Dermis microvascular lymphatic vessel endothelial cell (primary cell): ENCODE results near the gene TGFBR1. TPM values are rescaled to one million over a fixed set of nuclear protein-coding genes. Genes with fewer than 3 reads are reported as not detected.

Experiments used
- DNase-seq, 2 donors: peaks; one replicate each; pipeline versions ENCODE4 v3.0.0 to v3.0.0-alpha.2; 2010; ENCODE audit warnings: low read depth in 2 of 2
- total RNA-seq: library from RNA; depleted of rRNA; stranded (reverse); fragments of >200 nt; gene quantifications from 2 replicates; pipeline ENCODE4 v1.2.1, GENCODE V29; 2014

The TGFBR1 gene
- total RNA-seq, 1 donor from 2014 or later = 11.3 TPM

DNA sequence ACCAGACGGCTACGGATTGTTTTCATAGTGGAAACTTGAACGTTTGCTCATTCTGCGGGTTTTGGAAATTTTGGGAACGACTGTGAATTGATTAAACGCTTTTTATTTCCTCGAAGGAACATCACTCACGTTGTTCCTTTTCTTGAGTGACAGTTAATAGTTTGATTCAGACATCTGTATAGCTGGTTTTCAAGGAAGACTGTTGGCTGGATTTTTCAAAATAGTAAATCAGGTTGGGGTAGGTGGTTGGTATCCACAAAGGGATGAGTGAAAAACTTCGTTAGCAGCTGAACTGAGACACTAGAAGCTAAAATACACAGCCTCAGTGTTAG lies 1.1 kb downstream of the TGFBR1 start:
- no peak for DNase-seq

DNA sequence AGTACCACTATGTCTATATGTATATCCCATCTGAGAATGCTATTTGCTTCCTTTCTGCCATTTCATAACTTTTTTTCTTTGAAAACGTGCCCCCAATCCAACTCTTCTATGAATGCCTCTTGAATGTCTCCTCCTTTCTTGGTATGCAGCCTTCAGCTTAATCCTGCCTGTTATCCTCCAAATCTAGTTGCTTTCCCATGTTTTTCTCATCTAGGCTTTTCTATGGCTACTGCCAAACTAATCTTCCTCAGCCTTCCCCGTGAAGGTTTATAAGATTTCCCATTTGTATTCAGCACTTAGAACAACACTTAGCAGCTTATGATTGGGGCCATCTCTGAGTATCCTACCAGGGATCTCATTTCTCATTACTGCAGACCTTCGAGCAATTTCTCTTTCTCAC lies 2.5 kb downstream of the TGFBR1 start:
- no peak for DNase-seq

DNA sequence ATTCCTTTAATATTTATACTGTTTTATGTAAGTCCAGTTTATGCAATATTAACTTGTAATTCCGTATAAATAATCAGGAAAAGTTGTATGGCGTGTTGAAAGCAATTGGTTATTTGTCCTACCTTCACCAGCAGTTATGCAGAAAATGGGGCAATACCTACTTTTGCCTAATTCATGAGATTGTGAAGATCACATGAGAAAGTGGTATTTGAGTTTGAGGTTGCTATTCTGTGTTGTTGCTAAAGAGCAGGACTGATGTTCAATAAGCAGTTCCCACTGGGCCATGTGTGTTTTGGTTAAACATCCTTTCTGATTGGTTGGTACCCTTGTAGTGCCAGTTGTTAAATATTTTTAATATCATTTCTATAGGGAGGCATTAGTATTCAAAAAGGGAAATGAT lies 3.2 kb downstream of the TGFBR1 start:
- no peak for DNase-seq

DNA sequence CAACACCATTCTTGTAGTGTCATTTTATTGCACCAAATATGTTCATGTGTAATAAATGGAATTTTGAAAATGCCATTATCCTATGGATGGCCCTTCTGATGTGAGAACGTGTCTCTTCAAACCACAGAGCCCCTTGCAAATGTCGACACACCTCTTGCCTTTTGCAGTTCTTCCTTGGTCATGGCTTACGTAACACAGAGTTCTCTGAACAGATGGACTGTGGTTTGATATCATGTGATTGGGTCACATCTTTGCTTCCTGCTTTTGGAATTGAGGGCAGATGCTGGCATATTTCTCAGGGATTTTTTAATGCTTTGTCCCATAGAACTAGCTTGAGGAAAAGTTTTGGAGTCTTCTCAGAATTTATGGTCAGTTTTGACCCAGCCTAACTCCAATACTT lies 4.6 kb downstream of the TGFBR1 start:
- no peak for DNase-seq

DNA sequence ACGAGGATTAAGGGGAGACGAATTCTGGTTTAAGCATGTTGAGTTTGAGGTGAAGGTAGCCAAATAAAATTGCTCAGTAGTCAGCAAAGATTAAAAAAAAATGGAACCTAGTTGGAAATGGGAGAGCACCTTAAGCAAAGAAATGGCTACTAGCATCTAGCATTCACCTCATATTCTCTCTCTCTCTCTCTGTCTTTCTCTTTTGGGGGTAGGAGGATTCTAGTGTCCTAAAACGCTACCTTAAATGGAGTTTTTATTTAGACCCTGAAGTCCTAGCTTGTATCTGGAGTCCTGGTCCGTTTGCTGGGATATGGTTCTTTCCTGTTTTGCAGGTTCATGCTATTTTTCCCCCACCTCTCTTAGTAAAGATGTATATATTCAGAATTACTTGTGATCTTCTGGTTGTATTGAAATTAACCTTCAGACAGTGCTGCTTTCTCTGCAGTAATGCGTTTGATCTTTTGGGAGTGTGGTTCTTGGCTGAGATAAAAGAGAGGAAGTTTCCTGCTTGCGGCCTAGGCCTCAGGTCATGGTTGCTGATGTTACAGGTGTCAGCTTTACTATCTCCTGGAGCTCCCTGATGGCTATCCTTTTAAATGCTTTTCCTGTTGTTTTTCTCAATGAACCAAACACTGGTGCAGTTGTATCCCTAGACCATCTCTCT lies 8.0 kb downstream of the TGFBR1 start:
- no peak for DNase-seq

DNA sequence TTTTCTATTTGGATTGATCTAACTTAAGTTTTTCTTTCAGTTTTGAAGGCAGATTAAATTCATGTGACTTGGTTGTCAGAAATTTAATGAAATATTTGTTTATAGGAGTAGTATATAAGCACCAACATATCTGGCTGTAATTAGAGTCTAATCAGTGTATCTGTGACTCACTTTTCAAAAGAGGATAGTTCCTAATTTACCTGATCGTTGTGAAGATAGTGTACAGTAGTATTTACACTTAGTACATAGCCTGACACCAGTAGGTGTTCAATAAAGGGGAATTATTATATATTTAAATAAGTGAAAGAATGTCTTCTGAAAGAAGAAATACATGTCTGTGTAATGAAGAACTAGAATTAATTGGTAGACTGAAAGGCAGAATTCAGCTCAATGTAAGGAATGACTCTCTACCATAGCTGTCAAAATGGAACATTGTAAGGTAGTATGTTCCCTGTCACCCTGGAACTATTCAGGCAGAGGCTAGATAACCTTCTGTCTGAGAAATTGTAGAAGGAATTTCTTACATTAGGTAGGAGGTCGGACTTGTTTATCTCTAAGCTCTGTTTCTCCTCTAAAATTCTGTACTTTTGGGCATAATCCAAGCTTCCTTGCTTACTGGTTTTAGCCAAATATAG lies 8.6 kb downstream of the TGFBR1 start:
- DNase-seq = no peak

DNA sequence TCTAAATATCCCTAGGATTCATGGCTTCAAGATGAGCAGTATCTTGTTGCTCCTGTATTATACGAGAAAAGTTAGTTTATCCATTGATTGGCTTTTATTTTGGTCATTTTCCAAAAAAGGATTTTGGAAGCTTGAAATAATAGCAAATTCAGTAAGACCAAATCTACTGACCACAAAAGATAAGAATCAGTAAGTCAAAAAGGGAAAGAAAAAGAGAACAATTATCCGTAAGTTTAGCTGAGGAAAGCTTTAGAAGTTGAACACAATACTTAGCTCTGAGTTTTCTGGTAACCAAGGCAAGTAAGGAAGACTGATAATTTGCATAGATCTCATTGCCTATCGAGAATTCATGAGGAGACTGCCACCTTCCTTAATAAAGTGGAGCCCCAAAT lies 9.1 kb downstream of the TGFBR1 start:
- DNase-seq = no peak

DNA sequence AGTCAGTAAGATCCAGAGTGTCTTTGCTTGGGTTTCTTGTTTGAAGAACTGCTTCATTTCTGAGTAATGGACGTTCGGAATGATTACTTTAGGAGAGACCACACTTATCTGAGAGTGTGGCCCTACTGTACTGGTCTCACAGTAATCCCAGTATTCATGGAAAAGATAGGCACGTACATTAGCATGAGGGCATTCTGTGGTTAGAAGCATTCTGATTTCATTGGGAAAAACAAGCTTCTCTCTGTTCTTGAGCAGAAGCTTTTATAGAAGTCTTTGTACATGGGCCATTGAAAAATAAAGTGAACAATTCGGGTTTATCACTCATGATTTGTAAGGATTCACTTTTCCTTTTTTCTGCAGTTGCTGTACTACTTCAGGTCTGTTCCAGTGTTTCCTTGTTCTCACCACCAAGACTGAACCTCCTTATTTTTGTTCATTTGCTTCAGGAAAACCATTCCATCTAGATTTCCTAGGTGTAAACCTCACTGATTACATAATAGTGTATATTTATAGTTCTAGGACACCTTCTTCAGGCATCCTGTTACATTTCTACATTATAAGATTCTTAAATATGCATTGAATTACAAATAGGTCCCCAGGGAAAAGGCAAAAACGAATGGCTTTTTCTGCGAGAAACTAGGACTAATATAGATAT lies 10.1 kb downstream of the TGFBR1 start:
- DNase-seq = no peak

DNA sequence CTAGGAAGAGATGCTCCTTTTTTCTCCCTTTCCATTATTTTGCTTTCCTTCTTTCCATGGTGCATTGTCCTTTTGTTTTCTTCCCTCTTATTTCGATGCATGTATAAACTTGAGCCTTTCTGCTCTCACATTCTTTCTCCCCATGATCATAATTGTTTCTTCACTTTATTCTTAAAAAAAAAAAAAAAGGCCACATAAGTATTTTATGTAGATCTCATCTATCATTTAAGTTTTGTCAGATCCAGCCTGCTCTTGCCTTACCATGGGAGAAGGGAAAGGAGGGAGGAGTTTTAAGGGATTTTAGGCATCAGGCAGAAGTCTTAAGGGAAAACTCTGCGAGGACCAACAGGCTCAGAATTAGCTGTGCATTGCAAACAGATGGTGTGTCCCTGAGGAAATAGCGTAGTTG lies 11.1 kb downstream of the TGFBR1 start:
- no peak for DNase-seq

DNA sequence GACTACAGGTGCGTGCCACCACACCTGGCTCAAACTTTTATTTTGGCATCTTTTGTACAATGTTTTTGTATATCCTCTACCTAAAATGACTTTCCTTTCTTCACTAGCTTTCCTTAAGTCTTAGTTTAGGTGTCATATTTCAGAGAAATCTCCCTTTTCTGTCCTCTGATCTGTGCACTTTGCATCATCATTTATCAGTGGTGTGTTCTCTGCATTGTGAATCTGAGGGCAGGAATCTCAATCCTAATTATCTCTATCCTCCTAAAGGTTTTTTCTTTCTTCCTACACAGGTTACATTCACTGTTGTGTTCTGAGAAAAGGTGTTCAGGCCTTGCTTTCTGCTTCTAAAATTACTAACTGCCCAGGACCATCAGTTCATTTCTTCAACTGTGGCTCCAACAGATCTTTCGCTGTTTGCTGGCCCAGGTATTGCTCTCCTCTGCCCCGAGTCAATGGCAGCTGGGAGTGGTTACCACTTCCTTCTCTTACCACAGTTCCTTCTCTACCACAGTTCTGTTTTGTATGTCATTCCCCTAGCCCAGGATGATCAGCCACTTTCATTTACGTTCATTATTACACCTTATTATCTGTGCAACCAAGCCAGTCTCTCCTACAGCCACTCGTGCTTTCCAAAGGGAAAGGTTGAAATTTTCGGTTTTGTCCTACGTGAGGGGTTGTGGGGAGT lies 14.0 kb downstream of the TGFBR1 start:
- DNase-seq = no peak

DNA sequence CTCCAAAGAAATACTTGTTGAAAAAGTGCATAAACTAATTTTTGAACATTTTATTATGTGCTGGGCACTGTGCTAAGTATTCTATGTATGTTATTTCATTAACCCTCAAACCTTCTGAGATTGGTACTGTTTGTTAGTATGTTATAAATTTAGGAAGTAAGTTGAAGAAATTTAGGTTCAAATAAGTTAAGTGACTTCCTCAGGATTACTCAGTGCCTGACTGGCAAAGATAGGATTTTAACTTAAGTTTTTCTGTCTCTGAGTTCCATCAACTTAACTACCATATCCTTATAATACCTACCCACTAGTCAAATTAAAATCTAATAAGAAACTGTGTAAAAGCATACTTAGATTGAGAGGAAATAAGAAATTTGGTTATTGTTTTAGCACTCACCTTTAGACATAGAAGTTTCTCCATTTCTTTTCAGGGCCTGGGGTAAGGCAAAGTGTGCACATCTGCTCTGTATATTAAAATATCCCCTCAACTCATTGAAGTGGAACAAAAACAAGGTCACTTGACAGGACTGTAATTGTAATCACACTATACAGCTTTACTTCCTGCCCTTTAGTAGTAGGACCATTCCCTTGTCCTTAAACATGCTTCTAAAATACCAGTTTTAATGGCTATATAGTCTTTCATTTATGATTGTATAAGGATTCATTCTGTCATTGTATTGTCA lies 15.2 kb downstream of the TGFBR1 start:
- DNase-seq = no peak

DNA sequence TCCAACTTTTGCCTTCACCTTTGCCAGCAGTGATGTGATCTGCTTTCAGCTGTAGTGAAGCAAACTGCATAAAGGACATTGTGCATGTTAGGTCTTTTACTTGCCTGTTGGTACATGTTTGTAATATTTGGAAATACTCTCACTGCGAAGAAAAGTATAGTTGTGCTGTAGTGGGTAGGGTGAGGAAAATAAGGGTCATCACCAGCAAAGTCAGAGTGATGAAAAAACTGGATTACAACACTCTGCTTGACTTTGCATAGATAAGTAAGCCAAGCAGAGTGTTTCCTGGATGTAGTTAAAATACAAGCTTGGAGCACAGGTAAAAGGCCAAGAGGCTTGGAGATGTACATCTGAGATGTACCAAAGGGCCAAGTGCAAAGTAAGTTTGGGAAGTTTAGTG lies 16.7 kb downstream of the TGFBR1 start:
- DNase-seq = no peak

DNA sequence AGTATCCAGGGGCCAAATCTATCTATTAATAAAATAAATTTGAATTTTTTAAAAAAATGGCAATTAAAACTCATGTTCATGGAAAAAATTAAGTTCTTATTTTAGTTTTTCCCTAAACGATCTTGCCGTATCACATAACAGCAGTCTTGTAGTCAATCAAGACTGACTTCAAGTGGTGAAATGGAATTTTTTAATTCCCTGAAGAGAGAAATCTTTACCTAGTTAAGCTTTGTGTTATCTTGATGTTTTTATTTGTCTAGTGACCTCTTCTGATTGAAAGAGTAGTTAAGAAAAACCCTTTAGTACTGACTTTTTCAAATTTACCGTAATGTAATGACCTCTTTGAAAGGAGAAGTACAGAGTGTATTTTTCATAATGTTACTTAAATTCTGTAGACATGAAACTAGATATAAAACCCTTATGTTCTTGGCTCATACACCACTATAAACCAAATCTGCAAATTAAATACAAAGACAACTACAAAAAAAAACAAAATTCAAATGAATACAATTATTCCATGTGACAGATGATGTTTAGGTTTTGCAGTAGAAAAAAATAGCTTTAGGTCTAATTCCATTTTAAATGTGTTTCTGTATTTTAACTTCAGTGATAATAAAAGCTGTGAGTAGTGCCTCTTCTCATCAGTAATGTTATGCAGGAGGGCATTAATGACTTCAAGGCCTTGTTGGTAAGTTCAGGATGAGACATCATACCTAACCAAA lies 19.8 kb downstream of the TGFBR1 start:
- DNase-seq = no peak

DNA sequence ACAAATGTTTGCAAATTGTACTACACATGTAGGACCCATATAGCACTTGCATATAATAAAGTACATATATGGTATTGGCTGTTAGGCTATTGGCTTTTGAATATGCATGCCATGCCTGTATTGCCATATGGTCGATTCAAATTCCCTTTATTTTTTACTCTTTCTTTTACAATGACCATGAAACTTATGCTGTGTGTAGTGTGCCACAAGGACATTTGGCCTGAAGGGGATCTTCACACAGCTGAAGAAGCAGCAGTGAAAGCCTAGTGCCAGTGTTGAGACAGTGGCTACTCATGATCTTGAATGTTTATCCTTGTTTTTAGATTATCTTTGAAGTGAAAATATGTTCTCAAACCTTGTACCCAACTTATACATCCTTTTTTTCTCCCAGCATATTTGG lies 20.5 kb downstream of the TGFBR1 start:
- DNase-seq = no peak

DNA sequence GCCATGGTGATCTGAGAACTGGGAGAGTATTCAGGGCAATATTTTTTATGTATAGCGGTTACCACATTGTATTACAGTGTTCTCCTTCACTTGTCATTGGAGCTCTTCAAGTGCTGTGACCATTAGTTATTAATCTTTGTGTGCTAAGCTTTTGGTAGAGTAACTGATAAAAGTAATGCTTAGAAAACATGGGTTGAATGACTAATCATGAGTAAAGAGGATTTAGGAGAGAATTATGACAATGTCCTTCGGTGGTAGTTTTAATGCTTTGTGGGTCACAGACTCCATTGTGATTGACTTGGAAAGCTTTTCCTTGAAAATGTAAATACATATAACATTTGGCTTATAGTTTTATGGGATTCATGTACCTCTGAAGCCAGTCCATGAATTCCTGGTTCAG lies 21.4 kb downstream of the TGFBR1 start:
- no peak for DNase-seq

DNA sequence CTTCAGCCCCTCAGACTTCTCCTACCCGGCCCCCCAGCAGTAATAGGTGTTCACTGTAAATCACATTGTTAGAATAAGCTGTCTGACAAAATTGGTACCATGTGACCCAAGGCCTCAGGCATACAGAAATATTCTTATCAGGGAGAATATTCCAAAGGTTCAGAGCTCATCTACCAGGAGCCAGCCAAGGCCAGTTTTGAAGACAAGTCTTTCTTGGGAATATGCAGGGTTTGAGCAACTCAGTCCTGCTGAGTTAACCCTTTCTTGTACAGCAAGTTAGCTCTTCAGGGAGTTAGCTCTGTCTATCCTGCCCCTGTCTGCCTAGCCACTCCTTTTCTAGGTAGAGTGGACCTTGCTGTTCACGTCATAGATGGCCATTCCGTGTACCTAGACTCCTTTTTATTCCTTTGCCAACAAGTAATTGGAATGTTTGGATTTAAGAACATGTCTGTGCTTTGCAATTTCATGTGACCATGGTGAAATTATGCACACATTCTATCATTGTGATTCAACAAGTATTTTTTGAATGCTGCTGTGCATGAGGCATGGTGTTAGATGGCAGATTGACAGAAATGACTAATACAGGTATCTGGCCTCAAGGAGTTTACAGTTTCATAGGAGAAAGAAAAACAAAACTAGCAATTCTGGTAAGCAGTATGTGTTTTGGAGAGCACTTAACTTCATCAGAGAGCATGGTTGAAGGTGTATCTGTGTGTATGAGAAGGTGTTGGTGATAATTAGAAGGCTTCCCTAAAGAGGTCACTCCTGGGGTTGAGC lies 22.6 kb downstream of the TGFBR1 start:
- DNase-seq = no peak

DNA sequence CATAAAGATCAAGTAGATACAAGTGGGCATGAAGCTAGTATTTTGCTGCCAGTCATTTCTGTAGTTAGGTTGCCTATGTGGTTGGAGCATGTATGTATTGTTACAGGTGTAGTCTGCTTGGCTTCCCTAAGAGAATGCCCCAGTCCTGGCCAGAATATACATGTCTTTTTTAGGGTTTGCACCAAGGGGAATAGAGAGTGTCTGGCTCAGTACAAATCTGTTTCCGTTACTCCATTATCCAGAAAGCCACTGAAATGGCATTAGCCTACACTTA lies 23.2 kb downstream of the TGFBR1 start:
- no peak for DNase-seq

DNA sequence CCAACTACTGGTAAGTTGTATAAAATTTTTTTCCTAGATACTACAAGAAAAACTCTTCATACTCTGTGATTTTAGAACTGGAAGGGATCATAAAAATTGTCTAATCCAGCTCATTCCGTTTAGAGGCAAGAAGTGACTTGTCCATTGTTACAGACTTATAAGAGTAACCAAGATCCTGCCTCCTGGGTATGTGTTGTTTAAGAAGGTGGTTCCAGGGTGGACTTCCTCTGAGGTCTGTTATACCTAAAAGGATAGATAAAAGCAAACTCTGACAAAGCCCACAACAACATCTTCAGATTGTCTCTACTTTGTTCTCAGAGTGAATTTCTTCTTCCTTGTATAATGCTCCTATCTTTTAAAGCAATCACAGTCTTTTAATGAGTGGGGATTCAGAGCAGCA lies 24.2 kb downstream of the TGFBR1 start:
- DNase-seq = no peak

DNA sequence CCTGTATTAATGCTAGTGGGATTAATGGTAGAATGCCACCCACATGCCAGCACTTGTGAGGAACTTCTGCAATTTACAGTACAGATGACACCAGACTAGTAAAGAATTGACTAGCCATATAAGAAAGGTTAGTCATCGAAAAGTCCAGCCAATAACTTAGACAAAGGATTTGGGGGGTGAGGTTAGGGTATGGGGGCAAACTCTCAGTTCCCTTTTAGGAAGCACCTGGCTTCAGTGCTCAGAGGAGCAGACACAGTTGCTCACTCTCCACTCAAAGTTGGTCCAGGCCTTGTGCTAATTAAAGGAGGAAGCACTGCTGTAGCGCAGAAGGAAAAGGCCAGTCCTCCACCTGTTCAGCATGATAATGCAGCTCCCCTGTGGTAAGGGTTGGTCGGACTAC lies 25.2 kb downstream of the TGFBR1 start:
- no peak for DNase-seq

DNA sequence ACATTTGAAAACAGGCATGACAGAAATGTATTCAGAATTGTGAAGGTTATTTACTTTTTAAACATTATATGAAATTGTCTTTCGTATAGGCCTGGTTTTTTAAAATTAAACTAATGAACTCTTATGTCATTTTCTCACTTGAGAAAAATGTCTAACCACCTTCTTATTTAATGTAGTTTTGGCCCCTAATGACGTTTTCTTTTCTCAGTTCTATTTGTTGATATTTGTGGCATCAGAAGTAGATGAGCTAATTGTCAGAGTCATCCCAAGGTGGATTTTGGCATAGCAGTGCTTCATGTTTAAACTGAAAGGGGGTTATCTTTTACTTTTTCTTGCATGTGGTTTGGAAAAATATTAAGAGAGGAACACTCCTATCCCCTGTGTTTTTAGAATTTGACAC lies 28.2 kb downstream of the TGFBR1 start:
- DNase-seq = no peak

DNA sequence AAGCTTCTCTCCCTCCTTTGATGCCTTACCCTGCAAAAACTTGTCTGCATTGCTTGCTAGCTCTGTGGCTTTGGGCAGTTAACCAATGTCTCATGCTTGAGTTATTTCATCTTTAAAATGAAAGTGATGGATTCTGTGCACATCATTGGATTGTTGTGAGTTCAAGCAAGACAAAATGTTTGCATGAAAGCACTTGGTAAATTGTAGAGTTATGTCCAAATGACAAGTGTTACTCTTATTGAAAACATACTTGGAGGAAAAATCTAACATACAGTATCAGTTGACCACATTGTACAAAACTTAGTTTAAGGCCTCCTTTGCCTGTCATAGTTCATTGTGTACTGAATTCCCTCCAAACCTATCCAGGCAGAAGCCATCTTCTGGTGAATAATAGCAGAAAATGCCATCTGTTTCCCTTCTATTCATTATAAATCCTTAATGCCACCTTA lies 30.0 kb downstream of the TGFBR1 start:
- DNase-seq = no peak
